ENCODE results near the gene GOLGA8S.
"Not testable (repeated sequence)": the region's sequence is repeated elsewhere in the genome, so short reads cannot be mapped to it uniquely, and the experiment has no call there.

Gene GOLGA8S

GRCh38 chr15:23398357-23398756 is 43.8 kb downstream of the GOLGA8S start:
- DNase-seq: not testable (repeated sequence)

- not testable (repeated sequence) for DNase-seq
Observed at GRCh38 chr15:23399207-23399606, 44.7 kb downstream of the GOLGA8S start.

GRCh38 chr15:23401627-23402026 is 47.1 kb downstream of the GOLGA8S start:
- DNase-seq: no peak

- no peak for DNase-seq
Observed at GRCh38 chr15:23402140-23402539, 47.6 kb downstream of the GOLGA8S start.

GRCh38 chr15:23402544-23402943 is 48.0 kb downstream of the GOLGA8S start:
- DNase-seq: no peak

- DNase-seq: no peak
Observed at GRCh38 chr15:23403550-23403949, 49.0 kb downstream of the GOLGA8S start.

GRCh38 chr15:23411841-23412240 is 57.3 kb downstream of the GOLGA8S start:
- DNase-seq: no peak

GRCh38 chr15:23412881-23413600 is 58.5 kb downstream of the GOLGA8S start:
- not testable (repeated sequence) for DNase-seq
